HepG2 (cell line): ENCODE results near the gene ZCCHC24. TPM values are rescaled to one million over a fixed set of nuclear protein-coding genes. Genes with fewer than 3 reads are reported as not detected.

Experiments
- CHCHD3 ChIP-seq: sonication (generic); formaldehyde crosslinking; IDR thresholded peaks from 2 replicates; pipeline ENCODE4 v1.8.0; 2022; ENCODE audit warnings: mild to moderate bottlenecking, missing genetic modification reagents, moderate library complexity
- CSRNP1 ChIP-seq: sonication (generic); formaldehyde crosslinking; IDR thresholded peaks from 2 replicates; pipeline ENCODE4 v1.8.1; 2023; ENCODE audit warnings: mild to moderate bottlenecking, missing genetic modification reagents
- GATAD1 ChIP-seq: IDR thresholded peaks from 2 replicates; pipeline ENCODE4 v1.6.1; 2016; ENCODE audit warnings: missing genetic modification reagents, missing compliant biosample characterization
- HDAC6 ChIP-seq: fragments of 200-600 bp; sonication (generic); IDR thresholded peaks from 2 replicates; pipeline ENCODE4 v1.7.0; 2017; ENCODE audit warnings: mild to moderate bottlenecking, antibody characterized with exemption, low read length, low read depth
- MED1 ChIP-seq: sonication (generic); formaldehyde crosslinking; IDR thresholded peaks from 2 replicates; pipeline ENCODE4 v1.4.0; 2020; ENCODE audit warnings: missing genetic modification reagents
- PPARG ChIP-seq: conservative IDR thresholded peaks from 2 replicates; pipeline ENCODE4 v1.6.1; 2016; ENCODE audit warnings: missing biosample characterization, missing genetic modification reagents
- SMAD9 ChIP-seq: sonication (generic); formaldehyde crosslinking; IDR thresholded peaks from 2 replicates; pipeline ENCODE4 v1.5.1; 2020; ENCODE audit warnings: mild to moderate bottlenecking, missing genetic modification reagents
- SP1 ChIP-seq, 2 experiments: fragments of 450-650 bp in 1 of 2; sonication (generic) in 1 of 2; formaldehyde crosslinking in 1 of 2; IDR thresholded peaks; 2 replicates each; pipeline versions ENCODE4 v1.4.0 to v1.6.1; 2016 to 2020; ENCODE audit warnings: missing genetic modification reagents in 1 of 2
- TFDP2 ChIP-seq: sonication (generic); formaldehyde crosslinking; IDR thresholded peaks from 2 replicates; pipeline ENCODE4 v1.4.0; 2020; ENCODE audit warnings: missing genetic modification reagents
- ZBTB37 ChIP-seq: sonication (generic); formaldehyde crosslinking; IDR thresholded peaks from 2 replicates; pipeline ENCODE4 v1.4.0; 2020; ENCODE audit warnings: mild to moderate bottlenecking, missing genetic modification reagents
- ZBTB49 ChIP-seq: sonication (generic); formaldehyde crosslinking; IDR thresholded peaks from 2 replicates; pipeline ENCODE4 v1.4.0; 2020; ENCODE audit warnings: missing genetic modification reagents, borderline replicate concordance
- ZFP91 ChIP-seq: sonication (generic); formaldehyde crosslinking; IDR thresholded peaks from 2 replicates; pipeline ENCODE4 v1.9.0; 2022; ENCODE audit warnings: missing genetic modification reagents, mild to moderate bottlenecking, borderline replicate concordance
- ZMAT5 ChIP-seq: sonication (generic); formaldehyde crosslinking; IDR thresholded peaks from 2 replicates; pipeline ENCODE4 v1.5.0; 2020; ENCODE audit warnings: mild to moderate bottlenecking, low read depth, missing genetic modification reagents, borderline replicate concordance
- ZNF124 ChIP-seq: sonication (generic); formaldehyde crosslinking; IDR thresholded peaks from 2 replicates; pipeline ENCODE4 v1.4.0; 2020; ENCODE audit warnings: missing genetic modification reagents
- ZNF326 ChIP-seq: sonication (generic); formaldehyde crosslinking; IDR thresholded peaks from 2 replicates; pipeline ENCODE4 v1.4.0; 2020; ENCODE audit warnings: missing genetic modification reagents, borderline replicate concordance
- ZNF468 ChIP-seq: sonication (generic); formaldehyde crosslinking; IDR thresholded peaks from 2 replicates; pipeline ENCODE4 v1.8.0; 2022; ENCODE audit warnings: mild to moderate bottlenecking, moderate library complexity, missing genetic modification reagents
- ZNF501 ChIP-seq: sonication (generic); formaldehyde crosslinking; IDR thresholded peaks from 2 replicates; pipeline ENCODE4 v1.5.1; 2020; ENCODE audit warnings: mild to moderate bottlenecking, moderate library complexity, missing genetic modification reagents
- ZNF550 ChIP-seq: sonication (generic); formaldehyde crosslinking; IDR thresholded peaks from 2 replicates; pipeline ENCODE4 v1.4.0; 2020; ENCODE audit warnings: mild to moderate bottlenecking, missing genetic modification reagents, borderline replicate concordance
- polyA plus RNA-seq, 8 experiments: library from polyadenylated mRNA; depleted of rRNA in 3 of 8; stranded (reverse) in 7 of 8; unstranded in 1 of 8; fragments of >200 nt; fragmentation: Illumina TruSeq in 4 of 8; extraction: Trizol in 4 of 8; gene quantifications; 2 replicates each; pipeline versions ENCODE4 v1.2.1 to v1.2.3, GENCODE V29; 2011 to 2016; ENCODE audit warnings: low read depth in 4 of 8, missing spikeins in 1 of 8, mixed read lengths in 1 of 8; ENCODE audit not compliant: insufficient read depth in 1 of 8
- total RNA-seq, 5 experiments: library from RNA; depleted of rRNA; stranded (reverse); fragments of >200 nt; fragmentation: Illumina TruSeq; extraction: Trizol; gene quantifications; 2 replicates each; pipeline ENCODE4 v1.2.3, GENCODE V29; 2016; ENCODE audit warnings: low read depth in 1 of 5

Gene ZCCHC24
- total and polyA plus RNA-seq, 2 of the 13 experiments (the other 11 are each of a cell fraction or from before 2014, with no cell fraction given), result 3.1 to 7.9 TPM

- peak; percentile 86 for TF ChIP-seq TFDP2 (CRISPR knock-in tag)
- TF ChIP-seq SMAD9 (CRISPR knock-in tag), result no peak
- no peak for TF ChIP-seq ZBTB49 (CRISPR knock-in tag)
- peak; percentile 68 for TF ChIP-seq GATAD1 (CRISPR knock-in tag)
- TF ChIP-seq CSRNP1 (CRISPR knock-in tag), result no peak; the same call in 1 of the 2 replicates
- peak; percentile 95 for TF ChIP-seq ZBTB37 (CRISPR knock-in tag)
- peak; percentile 92; the same call in 1 of the 2 replicates for TF ChIP-seq ZFP91 (CRISPR knock-in tag)
- TF ChIP-seq PPARG (CRISPR knock-in tag), result peak; percentile 66
- TF ChIP-seq ZNF550, result no peak
- TF ChIP-seq ZMAT5 (CRISPR knock-in tag), result no peak
- TF ChIP-seq HDAC6, result no peak
- no peak for TF ChIP-seq ZNF468
- no peak for TF ChIP-seq CHCHD3 (CRISPR knock-in tag)
- no peak for TF ChIP-seq SP1 (IDR thresholded peaks at IDR 0.05)
- TF ChIP-seq SP1 (CRISPR knock-in tag; IDR thresholded peaks at IDR 0.05), result no peak
- TF ChIP-seq ZNF124, result peak; percentile 74; the same call in 1 of the 2 replicates
- peak; percentile 86 for TF ChIP-seq ZNF501 (CRISPR knock-in tag)
- no peak for TF ChIP-seq ZNF326
- peak; percentile 94 for TF ChIP-seq MED1 (CRISPR knock-in tag)
Observed at GRCh38 chr10:79335470-79336235, 109.8 kb downstream of the ZCCHC24 start (continued).
